ENCODE data around the gene FSTL3. TPM values are rescaled to one million over a fixed set of nuclear protein-coding genes. Genes with fewer than 3 reads are reported as not detected.
A peak's percentile ranks its signal among the peaks of the same experiment; 100 is the strongest.
"Not testable (repeated sequence)": the region's sequence is repeated elsewhere in the genome, so short reads cannot be mapped to it uniquely, and the experiment has no call there.

FSTL3 gene
- total RNA-seq = 157 and 175 TPM in 2 replicates
- polyA plus RNA-seq (2012) = 372 TPM

GRCh38 chr19:676339-677105 is at the start of gene FSTL3:
TSS of gene FSTL3 (plus strand) at chr19:676392. CDS start at chr19:676424, 32 bp downstream.
- peak; percentile 37 for DNase-seq (ENCODE audit: low read depth)

- not testable (repeated sequence) for DNase-seq (ENCODE audit: low read depth)
Measured at GRCh38 chr19:626566-626965, 49.6 kb upstream of the FSTL3 start.

GRCh38 chr19:628168-628567 is 48.0 kb upstream of the FSTL3 start:
- DNase-seq (ENCODE audit: low read depth) = no peak

GRCh38 chr19:629515-629914 is 46.7 kb upstream of the FSTL3 start:
- not testable (repeated sequence) for DNase-seq (ENCODE audit: low read depth)

- DNase-seq (ENCODE audit: low read depth) = no peak
Measured at GRCh38 chr19:629961-630714, 46.1 kb upstream of the FSTL3 start.

GRCh38 chr19:632579-633067 is 43.6 kb upstream of the FSTL3 start:
- DNase-seq (ENCODE audit: low read depth) = peak; percentile 29

GRCh38 chr19:633068-633785 is 43.0 kb upstream of the FSTL3 start, which contains the start of gene POLRMT:
TSS of gene POLRMT (minus strand) at chr19:633537. CDS start at chr19:633512, 25 bp downstream.
- DNase-seq (ENCODE audit: low read depth) = peak; percentile 98

GRCh38 chr19:633786-634639 is 42.2 kb upstream of the FSTL3 start:
- peak; percentile 13 for DNase-seq (ENCODE audit: low read depth)

GRCh38 chr19:634975-635652 is 41.1 kb upstream of the FSTL3 start:
- DNase-seq (ENCODE audit: low read depth) = no peak

GRCh38 chr19:638906-639252 is 37.3 kb upstream of the FSTL3 start:
- no peak for DNase-seq (ENCODE audit: low read depth)

- peak; percentile 81 for DNase-seq (ENCODE audit: low read depth)
Measured at GRCh38 chr19:639253-640160, 36.7 kb upstream of the FSTL3 start, which contains the start of gene FGF22. TSS of gene FGF22 (plus strand) at chr19:639879. CDS start at chr19:639926, 47 bp downstream.

GRCh38 chr19:640161-640558 is 36.0 kb upstream of the FSTL3 start:
- no peak for DNase-seq (ENCODE audit: low read depth)

GRCh38 chr19:640606-641189 is 35.5 kb upstream of the FSTL3 start:
- no peak for DNase-seq (ENCODE audit: low read depth)

- peak; percentile 18 for DNase-seq (ENCODE audit: low read depth)
Measured at GRCh38 chr19:641702-642101, 34.5 kb upstream of the FSTL3 start.

- no peak for DNase-seq (ENCODE audit: low read depth)
Measured at GRCh38 chr19:642767-643727, 33.1 kb upstream of the FSTL3 start.

GRCh38 chr19:643736-644135 is 32.5 kb upstream of the FSTL3 start:
- DNase-seq (ENCODE audit: low read depth) = no peak

GRCh38 chr19:644363-644762 is 31.8 kb upstream of the FSTL3 start:
- DNase-seq (ENCODE audit: low read depth) = no peak

Data from myocyte (in vitro differentiated cells).